ENCODE data around the gene ALG2. TPM values are rescaled to one million over a fixed set of nuclear protein-coding genes. Genes with fewer than 3 reads are reported as not detected.

The ALG2 gene
- total and polyA plus RNA-seq, 2 of the 13 experiments (the other 11 are each of a cell fraction or from before 2014, with no cell fraction given): 46.2 to 49.0 TPM

DNA sequence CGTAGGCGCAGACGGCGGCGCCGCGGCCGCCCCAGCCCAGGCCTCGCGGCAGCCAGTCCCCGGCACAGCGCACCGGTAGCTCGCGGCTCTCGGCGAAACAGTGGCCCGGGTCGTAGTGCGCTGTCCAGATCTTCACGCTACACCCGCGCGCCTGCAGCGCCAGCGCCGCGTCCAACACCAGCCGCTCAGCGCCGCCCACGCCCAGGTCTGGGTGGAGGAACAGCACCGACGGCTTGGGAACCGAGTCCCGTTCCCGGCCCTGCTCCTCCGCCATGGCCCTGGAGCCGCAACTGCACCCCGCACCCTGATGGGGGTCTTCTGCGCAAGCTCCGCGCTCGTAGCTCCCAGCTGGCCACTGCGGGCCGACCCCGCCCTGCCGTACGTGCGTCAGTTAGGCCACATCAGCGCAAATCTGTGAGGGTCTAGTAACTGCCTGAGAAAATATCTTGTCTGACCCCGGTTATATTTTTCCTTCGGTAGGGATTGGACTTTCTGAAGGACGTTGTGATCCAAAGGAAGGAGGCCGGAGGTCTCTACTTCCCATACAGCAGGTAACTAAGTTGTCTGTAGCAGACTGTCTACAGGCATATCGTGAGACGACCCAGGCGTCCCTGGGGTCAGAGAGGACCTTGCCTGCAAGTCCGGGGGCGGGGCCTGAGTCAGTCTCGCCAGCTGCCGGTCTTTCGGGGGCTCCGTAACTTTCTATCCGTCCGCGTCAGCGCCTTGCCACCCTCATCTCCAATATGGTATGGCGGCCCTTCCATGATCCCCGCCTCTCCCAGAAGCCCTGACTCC is at the start of gene ALG2, which contains the start of gene SEC61B (continued):
- TF ChIP-seq, protein P1, sequence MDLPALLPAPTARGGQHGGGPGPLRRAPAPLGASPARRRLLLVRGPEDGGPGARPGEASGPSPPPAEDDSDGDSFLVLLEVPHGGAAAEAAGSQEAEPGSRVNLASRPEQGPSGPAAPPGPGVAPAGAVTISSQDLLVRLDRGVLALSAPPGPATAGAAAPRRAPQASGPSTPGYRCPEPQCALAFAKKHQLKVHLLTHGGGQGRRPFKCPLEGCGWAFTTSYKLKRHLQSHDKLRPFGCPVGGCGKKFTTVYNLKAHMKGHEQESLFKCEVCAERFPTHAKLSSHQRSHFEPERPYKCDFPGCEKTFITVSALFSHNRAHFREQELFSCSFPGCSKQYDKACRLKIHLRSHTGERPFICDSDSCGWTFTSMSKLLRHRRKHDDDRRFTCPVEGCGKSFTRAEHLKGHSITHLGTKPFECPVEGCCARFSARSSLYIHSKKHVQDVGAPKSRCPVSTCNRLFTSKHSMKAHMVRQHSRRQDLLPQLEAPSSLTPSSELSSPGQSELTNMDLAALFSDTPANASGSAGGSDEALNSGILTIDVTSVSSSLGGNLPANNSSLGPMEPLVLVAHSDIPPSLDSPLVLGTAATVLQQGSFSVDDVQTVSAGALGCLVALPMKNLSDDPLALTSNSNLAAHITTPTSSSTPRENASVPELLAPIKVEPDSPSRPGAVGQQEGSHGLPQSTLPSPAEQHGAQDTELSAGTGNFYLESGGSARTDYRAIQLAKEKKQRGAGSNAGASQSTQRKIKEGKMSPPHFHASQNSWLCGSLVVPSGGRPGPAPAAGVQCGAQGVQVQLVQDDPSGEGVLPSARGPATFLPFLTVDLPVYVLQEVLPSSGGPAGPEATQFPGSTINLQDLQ (CRISPR knock-in tag; IDR thresholded peaks at IDR 0.05): no peak
- TF ChIP-seq KMT2A (CRISPR knock-in tag; IDR thresholded peaks at IDR 0.05) (peak; percentile 94), MXD4 (CRISPR knock-in tag; IDR thresholded peaks at IDR 0.05) (no peak; the same call in 1 of the 2 replicates), SETDB1 (CRISPR knock-in tag; IDR thresholded peaks at IDR 0.05; ENCODE audit: borderline replicate concordance) (no peak), ZNF790 (CRISPR knock-in tag; IDR thresholded peaks at IDR 0.05; ENCODE audit: borderline replicate concordance) (peak; percentile 72; the same call in 1 of the 2 replicates), ZNF777 (CRISPR knock-in tag; IDR thresholded peaks at IDR 0.05) (peak; percentile 68), RXRB (CRISPR knock-in tag; IDR thresholded peaks at IDR 0.05; ENCODE audit: borderline replicate concordance) (peak; percentile 24; the same call in 1 of the 2 replicates), HNRNPLL (IDR thresholded peaks at IDR 0.05; ENCODE audit: low read depth, low read length, poor library complexity, severe bottlenecking) (peak; percentile 97), AGO1 (IDR thresholded peaks at IDR 0.05; ENCODE audit: low read depth, low read length, poor library complexity, severe bottlenecking) (no peak), PHF8 (CRISPR knock-in tag; IDR thresholded peaks at IDR 0.05) (peak; percentile 93), ZNF724P (CRISPR knock-in tag; IDR thresholded peaks at IDR 0.05; ENCODE audit: borderline replicate concordance) (peak; percentile 92; the same call in 1 of the 2 replicates), MNT (IDR thresholded peaks at IDR 0.05) (no peak), SKI (IDR thresholded peaks at IDR 0.05; ENCODE audit: partially characterized antibody) (no peak), MLLT10 (CRISPR knock-in tag; IDR thresholded peaks at IDR 0.05) (no peak)
- TF ChIP-seq, protein P2, sequence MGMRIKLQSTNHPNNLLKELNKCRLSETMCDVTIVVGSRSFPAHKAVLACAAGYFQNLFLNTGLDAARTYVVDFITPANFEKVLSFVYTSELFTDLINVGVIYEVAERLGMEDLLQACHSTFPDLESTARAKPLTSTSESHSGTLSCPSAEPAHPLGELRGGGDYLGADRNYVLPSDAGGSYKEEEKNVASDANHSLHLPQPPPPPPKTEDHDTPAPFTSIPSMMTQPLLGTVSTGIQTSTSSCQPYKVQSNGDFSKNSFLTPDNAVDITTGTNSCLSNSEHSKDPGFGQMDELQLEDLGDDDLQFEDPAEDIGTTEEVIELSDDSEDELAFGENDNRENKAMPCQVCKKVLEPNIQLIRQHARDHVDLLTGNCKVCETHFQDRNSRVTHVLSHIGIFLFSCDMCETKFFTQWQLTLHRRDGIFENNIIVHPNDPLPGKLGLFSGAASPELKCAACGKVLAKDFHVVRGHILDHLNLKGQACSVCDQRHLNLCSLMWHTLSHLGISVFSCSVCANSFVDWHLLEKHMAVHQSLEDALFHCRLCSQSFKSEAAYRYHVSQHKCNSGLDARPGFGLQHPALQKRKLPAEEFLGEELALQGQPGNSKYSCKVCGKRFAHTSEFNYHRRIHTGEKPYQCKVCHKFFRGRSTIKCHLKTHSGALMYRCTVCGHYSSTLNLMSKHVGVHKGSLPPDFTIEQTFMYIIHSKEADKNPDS (CRISPR knock-in tag; IDR thresholded peaks at IDR 0.05): no peak
- TF ChIP-seq, protein P3, sequence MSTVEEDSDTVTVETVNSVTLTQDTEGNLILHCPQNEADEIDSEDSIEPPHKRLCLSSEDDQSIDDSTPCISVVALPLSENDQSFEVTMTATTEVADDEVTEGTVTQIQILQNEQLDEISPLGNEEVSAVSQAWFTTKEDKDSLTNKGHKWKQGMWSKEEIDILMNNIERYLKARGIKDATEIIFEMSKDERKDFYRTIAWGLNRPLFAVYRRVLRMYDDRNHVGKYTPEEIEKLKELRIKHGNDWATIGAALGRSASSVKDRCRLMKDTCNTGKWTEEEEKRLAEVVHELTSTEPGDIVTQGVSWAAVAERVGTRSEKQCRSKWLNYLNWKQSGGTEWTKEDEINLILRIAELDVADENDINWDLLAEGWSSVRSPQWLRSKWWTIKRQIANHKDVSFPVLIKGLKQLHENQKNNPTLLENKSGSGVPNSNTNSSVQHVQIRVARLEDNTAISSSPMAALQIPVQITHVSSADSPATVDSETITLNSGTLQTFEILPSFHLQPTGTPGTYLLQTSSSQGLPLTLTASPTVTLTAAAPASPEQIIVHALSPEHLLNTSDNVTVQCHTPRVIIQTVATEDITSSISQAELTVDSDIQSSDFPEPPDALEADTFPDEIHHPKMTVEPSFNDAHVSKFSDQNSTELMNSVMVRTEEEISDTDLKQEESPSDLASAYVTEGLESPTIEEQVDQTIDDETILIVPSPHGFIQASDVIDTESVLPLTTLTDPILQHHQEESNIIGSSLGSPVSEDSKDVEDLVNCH (CRISPR knock-in tag; IDR thresholded peaks at IDR 0.05): no peak
- TF ChIP-seq, protein P4, sequence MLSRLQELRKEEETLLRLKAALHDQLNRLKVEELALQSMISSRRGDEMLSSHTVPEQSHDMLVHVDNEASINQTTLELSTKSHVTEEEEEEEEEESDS (CRISPR knock-in tag; IDR thresholded peaks at IDR 0.05; ENCODE audit: borderline replicate concordance): peak; percentile 29; the same call in 1 of the 2 replicates

Measured in HepG2 (cell line).